NCI-H524 (cell line): ENCODE results near the gene SOS2.
"Not testable (repeated sequence)": the region's sequence is repeated elsewhere in the genome, so short reads cannot be mapped to it uniquely, and the experiment has no call there.

ENCODE experiments used
- DNase-seq, 2 experiments: peaks; one replicate each; lab custom pipeline; 2025; lab: John Stamatoyannopoulos, UW

Gene SOS2

DNA sequence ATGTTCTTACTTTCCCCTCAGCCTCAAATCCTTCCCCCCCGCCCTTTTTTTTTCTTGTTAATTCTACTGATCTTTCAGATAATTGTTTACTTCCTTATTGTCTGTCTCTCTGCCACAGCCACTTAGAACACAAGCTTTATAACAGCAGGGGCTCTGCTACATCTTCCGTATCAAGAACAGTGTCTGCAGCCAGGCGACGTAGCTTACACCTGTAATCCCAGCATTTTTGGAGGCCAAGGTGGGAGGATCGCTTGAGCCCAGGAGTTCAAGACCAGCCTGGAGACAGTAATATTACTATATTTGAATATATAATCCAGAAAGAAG, 5.4 kb downstream of the SOS2 start:
- no peak for DNase-seq

DNA sequence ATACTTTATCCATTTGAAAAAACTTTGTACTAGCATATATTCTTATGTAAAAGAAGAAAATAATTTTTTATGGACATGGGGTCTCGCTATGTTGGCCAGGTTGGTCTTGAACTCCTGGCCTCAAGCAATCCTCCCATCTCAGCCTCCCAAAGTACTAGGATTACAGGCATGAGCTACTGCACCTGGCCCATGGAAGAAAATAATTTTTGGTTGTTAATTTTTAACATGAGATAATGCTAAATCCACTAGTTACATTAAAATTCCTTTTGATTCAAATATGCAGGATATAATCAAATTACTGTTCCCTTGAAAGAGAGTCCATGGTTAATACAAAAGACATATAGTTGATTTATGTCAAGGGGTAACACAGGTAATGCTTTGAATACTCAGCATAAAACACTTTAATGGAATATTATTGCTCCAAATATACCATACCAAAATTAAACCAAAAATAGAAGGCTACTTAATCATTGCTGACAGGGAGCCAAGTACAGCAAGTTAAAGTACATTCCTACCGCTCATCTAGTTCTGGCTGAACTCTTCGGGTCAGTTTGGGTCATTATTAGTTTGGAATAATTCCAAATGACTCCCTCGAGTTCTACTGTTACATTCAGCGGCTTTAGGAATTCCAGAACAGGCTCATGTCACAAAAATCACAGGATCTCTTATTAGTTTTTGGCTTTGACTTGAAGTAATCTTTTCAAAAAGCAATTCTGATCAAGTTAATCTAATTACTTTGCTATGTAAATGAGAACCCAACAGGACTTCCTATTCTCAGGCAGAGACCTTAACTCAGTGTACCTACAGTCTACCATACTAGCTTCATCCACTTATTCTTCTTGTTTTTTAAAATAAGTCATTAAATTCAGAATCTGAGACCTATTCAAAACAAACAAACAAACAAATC, 6.1 kb downstream of the SOS2 start:
- DNase-seq = no peak

DNA sequence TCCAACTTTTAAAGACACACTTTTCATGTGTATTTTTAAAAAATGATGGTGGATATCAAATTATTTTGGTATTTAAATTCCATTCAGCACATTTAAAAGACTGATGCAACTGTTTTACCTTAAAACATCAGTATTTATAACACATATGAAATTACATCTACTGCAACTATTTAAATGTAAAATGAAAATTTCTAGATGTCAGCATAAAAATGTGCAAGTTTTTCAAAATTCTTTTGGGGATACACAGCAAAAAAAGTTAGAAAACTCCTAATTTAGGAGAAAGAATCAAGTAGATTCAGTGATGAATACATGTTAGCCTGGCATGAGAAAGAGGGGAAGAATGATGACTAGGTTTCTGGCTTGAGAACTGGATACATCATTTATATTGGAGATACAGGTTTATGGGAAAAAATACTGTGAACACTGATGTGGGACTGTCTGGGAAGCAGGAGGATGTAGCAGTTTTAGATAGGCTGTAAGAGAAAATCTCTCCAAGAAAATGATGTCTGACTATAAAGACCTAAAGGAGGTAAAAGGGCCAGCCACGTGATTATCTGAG, 9.2 kb downstream of the SOS2 start:
- no peak for DNase-seq

DNA sequence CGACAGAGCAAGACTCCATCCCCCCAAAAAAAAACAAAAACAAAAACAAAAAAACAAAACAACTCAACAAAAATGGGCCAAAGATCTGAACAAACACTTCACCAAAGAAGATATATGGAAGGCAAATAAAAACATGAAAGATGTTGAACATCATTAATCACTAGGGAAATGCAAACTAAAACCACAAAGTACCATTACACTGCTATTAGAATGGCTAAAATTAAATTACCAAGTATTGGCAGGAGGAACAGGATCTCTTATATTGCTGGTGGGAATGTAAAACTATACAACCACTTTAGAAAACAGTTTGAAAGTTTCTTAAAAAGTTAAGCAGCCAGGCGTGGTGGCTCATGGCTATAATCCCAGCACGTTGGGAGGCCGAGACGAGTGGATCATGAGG, 12.9 kb downstream of the SOS2 start:
- DNase-seq = no peak

DNA sequence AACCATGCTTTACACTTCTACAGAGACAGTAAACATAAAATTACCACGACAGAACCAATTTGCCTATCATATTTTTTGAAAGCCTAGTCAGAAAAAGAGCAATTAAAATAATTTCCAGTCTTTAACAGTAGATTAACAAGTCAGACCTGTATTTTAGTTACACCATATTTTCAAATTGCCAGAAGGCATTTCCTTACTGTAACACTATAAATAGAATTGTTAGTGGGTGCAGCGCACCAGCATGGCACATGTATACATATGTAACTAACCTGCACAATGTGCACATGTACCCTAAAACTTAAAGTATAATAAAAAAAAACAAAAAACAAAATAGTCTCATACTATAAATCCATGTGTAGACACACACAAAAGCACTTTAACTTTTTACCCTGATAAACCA, 16.0 kb downstream of the SOS2 start:
- no peak for DNase-seq

DNA sequence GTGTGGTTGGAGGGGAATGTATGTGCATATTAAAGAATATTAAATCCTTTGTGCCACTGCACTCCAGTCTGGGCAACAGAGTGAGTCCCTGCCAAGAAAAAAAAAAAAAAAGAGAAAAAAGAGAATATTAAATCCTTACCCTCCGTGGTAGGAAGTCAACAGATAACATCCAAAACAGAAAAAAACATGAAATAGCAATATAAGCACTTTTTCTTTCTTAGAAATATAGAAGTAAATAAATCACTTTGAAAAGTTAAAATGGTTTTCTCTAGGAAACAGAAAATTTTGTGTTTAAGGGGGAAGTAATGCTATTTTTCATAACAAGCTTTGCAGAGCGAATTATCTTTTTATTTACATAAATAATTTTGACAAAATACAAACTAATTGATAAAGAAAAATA, 17.6 kb downstream of the SOS2 start:
- DNase-seq = no peak

DNA sequence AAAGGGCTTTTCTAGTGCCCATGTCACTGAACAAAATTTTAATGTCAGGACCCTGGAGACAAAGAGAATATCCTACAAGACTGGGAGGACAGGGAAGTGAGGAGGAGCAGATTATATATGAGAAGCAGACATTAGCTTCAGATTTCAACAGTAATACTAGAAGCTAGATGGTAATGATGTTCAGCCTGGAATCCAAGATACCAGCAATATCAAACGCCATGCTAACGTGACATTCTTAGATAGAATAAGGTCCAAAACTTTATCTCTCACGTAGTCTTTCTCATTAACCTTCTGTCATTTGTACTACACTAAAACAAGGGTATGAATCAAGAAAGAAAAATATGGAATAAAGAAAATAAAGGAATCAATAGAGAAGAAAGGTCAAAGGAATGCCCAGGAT, 18.7 kb downstream of the SOS2 start:
- no peak for DNase-seq

DNA sequence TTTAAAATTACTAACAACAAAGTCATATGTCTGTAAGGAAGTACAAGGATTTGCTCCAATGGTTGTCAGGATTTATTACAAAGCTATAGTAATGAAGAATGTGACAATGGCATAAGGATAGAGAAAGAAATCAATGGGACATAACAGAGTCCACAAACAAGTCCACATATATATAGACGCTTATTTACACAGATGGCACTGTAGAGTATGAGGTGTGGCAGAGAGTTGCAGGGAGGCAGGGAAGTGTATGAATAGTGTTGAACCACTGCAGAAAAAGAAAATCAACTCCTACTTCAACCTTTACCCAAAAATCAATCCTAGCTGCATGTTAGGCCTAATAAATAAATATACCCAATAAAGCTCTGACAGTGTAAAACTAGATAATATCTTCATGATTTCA, 21.3 kb downstream of the SOS2 start:
- no peak for DNase-seq

DNA sequence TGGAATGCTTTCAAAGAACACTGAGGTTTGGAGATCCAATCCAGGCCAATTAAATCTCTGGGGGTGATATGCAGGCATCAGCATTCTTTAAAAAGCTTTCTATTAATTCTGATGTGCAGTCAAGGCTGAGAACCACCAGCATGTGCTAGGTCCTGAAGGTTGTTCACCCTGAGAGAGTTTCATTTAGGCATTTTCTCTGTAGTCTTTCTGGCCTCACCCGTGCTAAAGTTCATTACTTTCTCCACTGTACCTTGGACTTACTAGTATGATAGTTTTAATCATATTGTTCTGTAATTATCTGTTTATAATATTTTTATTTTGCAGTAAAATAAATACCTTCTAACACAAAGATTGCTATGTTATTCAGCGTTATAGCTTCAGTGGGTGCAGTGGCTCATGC, 32.9 kb downstream of the SOS2 start:
- DNase-seq = no peak

DNA sequence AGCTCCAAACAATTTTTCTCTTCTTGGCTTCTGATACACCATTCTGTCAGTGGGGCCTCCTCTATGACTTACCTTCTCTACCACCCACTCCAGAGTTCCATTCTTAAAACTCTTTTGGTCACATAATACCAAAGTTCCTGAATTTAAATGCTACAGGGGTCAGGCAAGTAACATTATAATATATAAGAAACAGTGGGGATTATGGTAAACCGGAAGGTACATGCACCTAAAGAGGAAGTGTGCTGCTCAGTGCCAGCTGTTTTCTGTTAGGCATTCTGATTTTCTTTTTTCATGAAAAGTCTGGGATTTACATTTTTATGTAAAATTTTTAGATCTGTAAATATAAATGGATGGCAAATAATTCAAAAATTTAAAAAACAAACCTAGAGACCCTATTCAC, 39.9 kb downstream of the SOS2 start:
- no peak for DNase-seq

DNA sequence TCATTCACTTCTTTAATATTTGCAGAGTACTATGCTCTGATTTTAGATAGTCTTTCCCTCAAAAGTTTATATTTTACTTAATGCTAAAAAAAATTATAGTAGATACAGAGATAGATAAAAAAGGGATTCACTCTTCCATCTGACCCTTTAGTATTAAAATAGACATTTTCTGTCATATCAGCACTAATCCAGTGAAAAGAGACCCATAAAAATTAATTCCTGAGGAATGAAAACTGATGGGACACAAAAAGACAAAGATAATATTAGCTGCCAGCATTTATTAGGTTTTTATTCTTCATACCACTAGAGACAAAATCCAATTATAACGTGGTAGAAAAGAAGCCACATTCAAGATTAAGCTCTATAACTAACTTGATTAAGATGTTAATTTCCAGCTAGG, 45.3 kb downstream of the SOS2 start:
- DNase-seq = no peak

DNA sequence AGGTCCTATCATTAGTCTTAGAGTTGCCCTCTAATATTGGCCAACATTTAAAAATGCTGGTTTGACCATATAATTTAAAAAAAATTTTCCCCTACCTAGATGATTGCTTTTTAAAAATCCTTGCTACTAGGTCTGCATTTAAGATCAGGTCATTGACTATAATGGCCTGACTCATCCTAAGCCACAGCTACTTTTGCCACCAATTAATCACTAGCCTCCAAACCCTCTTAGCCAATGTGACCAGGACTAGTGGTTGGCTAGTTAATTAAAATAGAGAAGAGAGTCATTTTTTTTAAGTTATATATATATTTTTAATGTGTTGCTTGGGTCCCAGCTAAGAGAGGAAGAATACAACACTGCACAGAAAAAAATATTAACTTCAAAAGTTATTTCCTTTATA, 57.5 kb downstream of the SOS2 start:
- no peak for DNase-seq

DNA sequence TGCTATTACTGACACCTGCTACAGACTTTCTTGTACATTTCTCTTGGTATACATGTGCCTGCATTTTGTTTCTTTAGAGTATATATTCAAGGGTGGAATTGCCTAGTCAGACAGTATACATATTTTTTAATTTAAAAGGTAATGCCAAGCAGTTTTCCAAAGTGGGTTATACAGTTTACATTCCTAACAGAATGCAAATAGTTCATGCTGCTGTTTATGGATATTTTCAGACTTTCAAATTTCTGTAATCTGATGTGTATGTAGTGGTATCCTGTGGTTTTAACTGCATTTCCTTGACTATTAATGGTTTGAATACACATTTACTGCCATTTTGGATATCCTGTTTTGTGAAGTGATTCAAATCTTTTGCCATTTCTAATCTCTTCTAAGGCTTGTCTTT, 59.5 kb downstream of the SOS2 start:
- DNase-seq = no peak

DNA sequence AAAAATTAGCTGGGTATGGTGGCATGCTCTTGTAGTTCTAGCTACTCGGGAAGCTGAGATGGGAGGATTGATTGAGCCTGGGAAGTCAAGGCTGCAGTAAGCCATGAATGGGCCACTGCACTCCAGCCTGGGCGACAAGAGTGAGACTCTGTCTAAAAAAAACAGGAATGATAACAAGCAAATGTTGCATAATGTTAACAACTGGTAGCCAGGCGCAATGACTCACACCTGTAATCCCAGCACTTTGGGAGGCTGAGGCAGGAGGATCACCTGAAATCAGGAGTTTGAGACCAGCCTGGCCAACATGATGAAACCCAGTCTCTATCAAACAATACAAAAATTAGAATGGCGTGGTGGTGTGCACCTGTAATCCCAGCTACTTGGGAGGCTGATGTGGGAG, 64.0 kb downstream of the SOS2 start:
- not testable (repeated sequence) for DNase-seq

DNA sequence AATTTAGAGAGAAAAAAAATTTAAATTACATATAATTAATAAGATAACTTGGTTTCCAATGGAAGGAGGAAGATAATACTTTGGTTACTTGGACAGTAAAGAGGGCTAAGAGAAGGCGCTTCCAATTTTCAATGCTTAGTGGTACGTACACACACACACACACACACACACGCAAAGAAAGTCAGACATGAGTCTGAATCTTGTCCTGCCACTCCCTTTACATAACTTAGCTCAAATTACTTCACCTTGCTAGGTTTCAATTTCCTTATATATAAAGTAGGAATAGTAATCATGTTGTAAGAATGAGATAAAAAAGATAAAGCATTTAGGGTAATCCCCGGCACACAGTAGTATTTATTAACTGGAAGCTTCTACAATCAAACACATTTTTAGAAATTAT, 75.3 kb downstream of the SOS2 start:
- no peak for DNase-seq

DNA sequence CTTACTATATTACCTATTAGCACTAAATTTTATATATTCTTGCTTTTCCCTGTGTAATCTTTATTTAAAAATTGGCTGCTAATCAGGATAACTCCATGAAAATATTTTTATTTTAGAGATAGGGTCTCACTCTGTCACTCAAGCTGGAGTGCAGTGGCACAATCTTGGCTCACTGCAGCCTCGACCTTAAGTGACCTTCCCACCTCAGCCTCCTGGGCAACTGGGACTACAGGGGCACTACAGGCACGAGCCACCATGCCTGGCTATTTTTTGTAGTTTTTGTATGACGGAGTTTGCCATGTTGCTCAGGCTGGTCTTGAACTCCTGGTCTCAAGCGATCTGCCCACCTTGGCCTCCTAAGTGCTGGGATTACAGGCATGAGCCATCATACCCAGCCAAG, 82.6 kb downstream of the SOS2 start:
- no peak for DNase-seq

DNA sequence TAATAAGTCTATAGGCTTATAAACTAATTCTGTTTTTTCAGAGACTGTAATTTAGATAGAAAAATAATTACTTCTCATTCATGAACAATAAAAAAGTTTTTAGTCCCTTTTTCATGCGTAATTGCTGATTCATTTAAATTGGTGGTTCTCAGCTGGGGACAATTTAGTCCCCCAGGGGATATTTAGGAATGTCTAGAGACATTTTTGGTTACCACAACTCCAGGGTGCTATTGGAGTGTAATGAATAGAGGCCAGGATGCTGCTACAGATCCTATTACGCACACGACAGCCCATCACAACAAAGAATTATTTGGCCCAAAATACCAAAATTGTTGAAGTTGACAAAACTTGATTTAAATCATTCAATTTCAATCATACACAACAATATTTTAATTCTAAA, 92.2 kb downstream of the SOS2 start:
- DNase-seq = no peak

DNA sequence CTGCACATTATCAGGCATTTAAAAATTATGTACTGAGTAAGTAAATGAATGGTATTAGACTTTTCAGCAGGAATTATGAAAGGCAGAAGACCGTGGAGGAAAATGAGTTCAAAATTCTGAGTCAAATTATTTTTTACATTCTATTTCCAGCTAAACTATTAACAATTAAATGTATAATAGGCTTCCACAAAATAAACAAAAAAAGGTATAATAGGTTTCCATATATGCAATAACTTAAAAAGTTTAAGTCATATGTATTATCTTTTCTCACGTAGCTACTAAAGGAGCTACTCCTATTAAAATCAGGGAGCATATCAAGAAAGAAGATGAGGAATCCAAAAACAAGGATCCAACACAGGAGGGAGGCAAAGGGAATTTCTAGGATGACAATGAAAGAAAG, 103.6 kb downstream of the SOS2 start:
- no peak for DNase-seq

DNA sequence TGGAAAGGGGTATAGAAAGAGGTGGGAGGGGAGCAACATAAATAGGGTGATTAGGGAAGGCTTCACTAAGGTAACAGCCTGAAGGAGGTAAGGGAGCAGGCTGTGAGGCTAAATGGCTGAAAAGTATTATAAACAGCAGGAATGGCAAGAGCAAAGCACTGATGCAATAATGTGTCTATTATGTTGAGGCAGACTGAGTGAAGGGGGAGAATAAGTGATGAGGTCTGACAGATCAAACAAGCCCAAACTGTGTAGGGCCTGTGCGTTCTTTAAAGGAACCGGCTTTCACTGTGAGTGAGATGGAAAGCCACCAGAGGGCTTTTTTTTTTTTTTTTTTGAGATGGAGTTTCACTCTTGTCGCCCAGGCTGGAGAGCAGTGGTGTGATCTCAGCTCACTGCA, 108.3 kb downstream of the SOS2 start:
- no peak for DNase-seq

DNA sequence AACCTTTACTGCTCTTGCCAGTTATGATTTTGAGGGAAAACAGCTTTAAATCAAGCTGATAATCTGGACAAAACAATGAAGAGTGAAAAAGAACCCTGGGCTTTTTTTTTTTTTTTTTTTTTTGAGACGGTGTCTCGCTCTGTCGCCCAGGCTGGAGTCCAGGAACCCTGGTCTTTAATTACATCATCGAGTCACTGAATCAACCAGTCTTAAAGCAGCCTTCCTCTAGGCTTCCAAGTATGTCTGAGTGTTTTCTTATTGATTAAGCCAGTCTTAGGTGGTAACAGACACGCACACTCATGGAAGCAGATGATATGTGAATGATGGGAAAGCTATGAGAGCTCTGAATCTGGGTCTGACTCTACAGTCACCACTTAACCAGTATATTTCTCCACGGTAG, 109.1 kb downstream of the SOS2 start:
- DNase-seq = no peak

DNA sequence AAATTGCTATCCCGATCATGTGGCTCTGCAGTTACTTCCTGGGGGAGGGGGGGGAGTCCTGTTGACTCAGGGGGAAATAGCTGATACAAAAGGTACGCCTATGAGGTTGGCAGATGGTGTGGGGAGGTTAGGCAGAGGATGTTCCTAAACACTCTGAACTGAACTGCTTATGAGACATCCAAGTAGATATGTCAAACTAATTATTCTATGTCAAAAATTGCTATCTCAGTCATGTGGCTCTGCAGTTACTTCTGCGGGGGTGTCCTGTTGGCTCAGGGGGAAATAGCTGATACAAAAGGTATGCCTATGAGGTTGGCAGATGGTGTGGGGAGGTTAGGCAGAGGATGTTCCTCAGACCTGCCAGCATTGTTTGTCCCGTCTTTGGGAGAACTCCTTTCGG, 109.9 kb downstream of the SOS2 start:
- no peak for DNase-seq

DNA sequence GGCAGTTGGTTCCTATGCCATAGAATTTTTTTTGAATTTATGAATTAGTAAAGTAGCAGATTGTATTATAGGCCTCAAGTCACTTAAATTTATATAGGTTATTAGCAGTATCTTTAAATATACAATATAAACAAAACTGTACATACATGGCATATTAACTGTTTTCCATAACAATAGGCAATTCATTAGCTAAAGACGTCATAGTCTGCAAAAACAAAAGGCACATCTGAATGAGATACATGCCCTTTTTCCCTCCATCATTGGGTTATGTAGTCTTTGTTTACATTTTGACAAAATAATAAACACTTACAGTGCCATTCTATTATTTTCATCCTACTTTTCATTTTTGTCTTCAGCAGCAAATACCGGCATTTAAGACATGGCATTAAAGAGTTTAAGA, 113.9 kb downstream of the SOS2 start:
- DNase-seq = no peak

DNA sequence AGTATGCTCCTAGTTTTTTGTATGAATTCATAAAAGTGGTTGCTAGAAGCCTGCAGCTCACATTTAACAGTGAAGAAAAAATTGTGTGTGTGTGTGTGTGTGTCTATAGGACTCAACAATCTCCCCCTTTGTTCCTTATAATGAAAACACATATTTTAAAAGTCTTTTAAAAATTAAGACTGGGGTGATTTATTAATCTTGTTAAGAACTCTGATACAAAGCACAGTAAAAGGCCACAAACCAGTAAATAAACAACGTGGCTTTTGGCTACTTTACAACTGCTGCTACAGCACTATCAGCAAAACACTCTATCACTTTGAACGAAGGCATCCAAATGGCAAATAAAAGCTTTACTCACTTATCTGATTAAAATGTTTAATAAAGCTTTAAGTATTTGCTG, 114.4 kb downstream of the SOS2 start:
- no peak for DNase-seq
